ENCODE measurements around the gene LRCH4.

- TF ChIP-seq POLR2AphosphoS5 (IDR thresholded peaks at IDR 0.05; ENCODE audit: low read depth, low read length): peak; percentile 94
- TF ChIP-seq POLR2A (IDR thresholded peaks at IDR 0.05; ENCODE audit: low read depth, low read length): peak; percentile 90
These were observed at the start of gene LRCH4 for GRCh38 chr7:100585511-100586265.
